OCI-LY1 (cell line): ENCODE measurements around the gene RAB3GAP2.

Source experiments
- EZH2 ChIP-seq: fragments of 200-600 bp; sonication (generic), shearing (Covaris generic); IDR thresholded peaks from 2 replicates; pipeline ENCODE4 v1.8.0; 2017; ENCODE audit warnings: borderline replicate concordance, mixed run types, mild to moderate bottlenecking, antibody characterized with exemption, low read length, moderate library complexity, mixed read lengths
- TF ChIP-seq, protein P1 (sequence below): fragments of 200-600 bp; sonication (generic), shearing (Covaris generic); IDR thresholded peaks from 2 replicates; pipeline ENCODE4 v1.5.1; 2017; ENCODE audit warnings: mild to moderate bottlenecking, antibody characterized with exemption, low read length, moderate library complexity, mixed read lengths

DNA sequence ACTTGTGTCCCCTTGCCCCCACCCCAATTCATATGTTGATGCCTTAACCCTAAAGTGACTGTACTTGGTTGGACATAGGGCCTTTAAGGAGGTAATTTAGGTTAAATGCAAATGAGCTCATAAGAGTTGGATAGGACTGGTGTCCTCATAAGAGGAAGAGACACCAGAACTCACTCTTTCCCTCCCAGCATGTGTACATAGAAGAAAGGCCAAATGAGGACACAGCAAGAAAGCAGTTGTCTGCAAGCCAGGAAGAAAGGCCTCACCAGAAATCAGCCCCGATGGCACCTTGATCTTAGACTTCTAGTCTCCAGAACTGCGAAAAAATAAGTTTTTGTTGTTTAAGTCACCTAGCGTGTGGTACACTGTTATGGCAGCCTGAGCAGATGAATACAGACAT, 45.5 kb downstream of the RAB3GAP2 start:
- TF ChIP-seq, protein P1, sequence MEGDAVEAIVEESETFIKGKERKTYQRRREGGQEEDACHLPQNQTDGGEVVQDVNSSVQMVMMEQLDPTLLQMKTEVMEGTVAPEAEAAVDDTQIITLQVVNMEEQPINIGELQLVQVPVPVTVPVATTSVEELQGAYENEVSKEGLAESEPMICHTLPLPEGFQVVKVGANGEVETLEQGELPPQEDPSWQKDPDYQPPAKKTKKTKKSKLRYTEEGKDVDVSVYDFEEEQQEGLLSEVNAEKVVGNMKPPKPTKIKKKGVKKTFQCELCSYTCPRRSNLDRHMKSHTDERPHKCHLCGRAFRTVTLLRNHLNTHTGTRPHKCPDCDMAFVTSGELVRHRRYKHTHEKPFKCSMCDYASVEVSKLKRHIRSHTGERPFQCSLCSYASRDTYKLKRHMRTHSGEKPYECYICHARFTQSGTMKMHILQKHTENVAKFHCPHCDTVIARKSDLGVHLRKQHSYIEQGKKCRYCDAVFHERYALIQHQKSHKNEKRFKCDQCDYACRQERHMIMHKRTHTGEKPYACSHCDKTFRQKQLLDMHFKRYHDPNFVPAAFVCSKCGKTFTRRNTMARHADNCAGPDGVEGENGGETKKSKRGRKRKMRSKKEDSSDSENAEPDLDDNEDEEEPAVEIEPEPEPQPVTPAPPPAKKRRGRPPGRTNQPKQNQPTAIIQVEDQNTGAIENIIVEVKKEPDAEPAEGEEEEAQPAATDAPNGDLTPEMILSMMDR = no peak
- no peak for TF ChIP-seq EZH2
